Measurements from ENCODE around the gene SNAI3. TPM values are rescaled to one million over a fixed set of nuclear protein-coding genes. Genes with fewer than 3 reads are reported as not detected.

The SNAI3 gene
- total RNA-seq, 6 experiments from 2014 or later: 0.15 to 0.98 (median 0.35) TPM

- DNase-seq (no peak), ATAC-seq (no peak)
- TF ChIP-seq CTCF (IDR thresholded peaks at IDR 0.05) (no peak), POLR2A (IDR thresholded peaks at IDR 0.05) (no peak)
- no peaks in the 10 kb centered on the region for H3K36me3 ChIP-seq
- H3K27ac ChIP-seq: no peak within 1 kb of the TSS
- H3K9me3 ChIP-seq: no peaks in the 10 kb centered on the region
- H3K27me3 ChIP-seq: no peaks in the 10 kb centered on the region
- intact Hi-C loops (cut with DNase I): no loop called here
- H3K4me1 ChIP-seq: no peaks in the 10 kb centered on the region
- no peak within 1 kb of the TSS for H3K4me3 ChIP-seq
- 47% methylated on average over 9 of the region's 27 CpGs for WGBS (ENCODE audit: insufficient coverage, low coverage, low lambda C conversion rate, missing lambda C conversion rate)
Observed at GRCh38 chr16:88638323-88639230, 47.7 kb downstream of the SNAI3 start, which contains the start of gene IL17C. IL17C (plus strand) TSS chr16:88638572; CDS start chr16:88638642, 70 bp downstream.

- H3K4me1 ChIP-seq: no peaks in the 10 kb centered on the region
- 40% methylated on average over 1 of the region's 23 CpGs for WGBS (ENCODE audit: insufficient coverage, low coverage, low lambda C conversion rate, missing lambda C conversion rate)
- intact Hi-C loops (cut with DNase I): no loop called here
Observed at GRCh38 chr16:88636488-88637265, 49.6 kb downstream of the SNAI3 start.

GRCh38 chr16:88635671-88636319 lies 50.5 kb downstream of the SNAI3 start:
- intact Hi-C loops (cut with DNase I): no loop called here
- Histone ChIP-seq H3K27me3 (no peaks in the 10 kb centered on the region), H3K9me3 (no peaks in the 10 kb centered on the region), H3K4me1 (no peaks in the 10 kb centered on the region), H3K36me3 (peaks cover 0 to 16% (median 6%) of the 10 kb centered on the region in 4 donors), H3K27ac (no peak overlapping the region), H3K4me3 (no peak overlapping the region)
- ATAC-seq (no peak), DNase-seq (no peak)
- no peak for TF ChIP-seq POLR2A (IDR thresholded peaks at IDR 0.05)
- TF ChIP-seq CTCF (IDR thresholded peaks at IDR 0.05): no peak
- WGBS (ENCODE audit: insufficient coverage, low coverage, low lambda C conversion rate, missing lambda C conversion rate): 100% methylated on average over 1 of the region's 17 CpGs

More at GRCh38 chr16:88636488-88637265, 49.6 kb downstream of the SNAI3 start:
- Histone ChIP-seq H3K4me3 (no peak overlapping the region), H3K27ac (no peak overlapping the region), H3K9me3 (no peaks in the 10 kb centered on the region), H3K36me3 (peaks cover 0 to 8% (median 0%) of the 10 kb centered on the region in 4 donors), H3K27me3 (no peaks in the 10 kb centered on the region)
- ATAC-seq (no peak), DNase-seq (no peak)
- no peak for TF ChIP-seq CTCF (IDR thresholded peaks at IDR 0.05)
- no peak for TF ChIP-seq POLR2A (IDR thresholded peaks at IDR 0.05)

GRCh38 chr16:88634994-88635670 lies 51.2 kb downstream of the SNAI3 start:
- peak overlapping the region; percentile 14 to 32 (median 25) for H3K4me3 ChIP-seq
- no peak for DNase-seq
- H3K36me3 ChIP-seq: peaks cover 0 to 22% (median 9%) of the 10 kb centered on the region in 4 donors
- intact Hi-C loops (cut with DNase I): no loop called here
- no peak overlapping the region for H3K27ac ChIP-seq
- H3K4me1 ChIP-seq: no peaks in the 10 kb centered on the region
- peak in 1 of 4 donors; percentile 1 for ATAC-seq
- H3K27me3 ChIP-seq: no peaks in the 10 kb centered on the region
- no peak for TF ChIP-seq POLR2A (IDR thresholded peaks at IDR 0.05)
- no peak for TF ChIP-seq CTCF (IDR thresholded peaks at IDR 0.05)
- WGBS (ENCODE audit: insufficient coverage, low coverage, low lambda C conversion rate, missing lambda C conversion rate): 44% methylated on average over 6 of the region's 28 CpGs
- no peaks in the 10 kb centered on the region for H3K9me3 ChIP-seq
